Stimulated activated CD8-positive, alpha-beta memory T cell treated with anti-CD3 and anti-CD28 coated beads, Interleukin-12 subunit alpha, Interleukin-12 subunit beta, amount 100 ng/mL, for 4 hours (primary cell): Measurements from ENCODE around the gene JARID2.

Experiments
- DNase-seq: peaks from one replicate; pipeline ENCODE4 v3.0.0-alpha.2; 2020; ENCODE audit warnings: low read depth

JARID2 gene

DNA sequence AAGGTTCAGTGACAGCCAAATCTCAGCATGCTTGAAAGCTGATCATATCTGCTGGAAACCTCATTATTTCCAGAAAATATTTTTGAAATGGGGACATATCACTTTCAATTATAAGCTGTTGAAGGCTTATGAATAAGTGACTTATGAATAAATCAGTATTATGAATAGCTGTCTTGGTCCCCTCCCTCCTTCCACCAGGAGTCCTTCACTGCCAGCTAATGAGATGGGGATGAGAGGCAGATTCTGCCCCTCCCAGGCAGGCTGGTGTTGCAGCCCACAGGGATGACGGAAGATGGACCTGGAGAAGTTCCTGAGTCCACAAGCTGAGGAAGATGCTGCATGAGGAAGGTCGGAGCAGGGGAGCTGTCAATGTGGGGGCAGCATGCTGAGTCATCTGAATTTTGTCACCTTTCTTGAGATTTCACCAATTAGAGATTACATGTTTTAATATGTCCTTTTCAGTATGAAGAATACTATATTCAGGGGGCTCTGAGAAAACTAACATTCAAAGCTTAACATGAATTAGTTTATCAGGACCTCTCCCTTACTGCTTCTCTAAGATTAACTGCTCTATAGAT, 304.8 kb downstream of the JARID2 start:
- no peak for DNase-seq

GRCh38 chr6:15551262-15551661, 305.4 kb downstream of the JARID2 start:
- no peak for DNase-seq

DNA sequence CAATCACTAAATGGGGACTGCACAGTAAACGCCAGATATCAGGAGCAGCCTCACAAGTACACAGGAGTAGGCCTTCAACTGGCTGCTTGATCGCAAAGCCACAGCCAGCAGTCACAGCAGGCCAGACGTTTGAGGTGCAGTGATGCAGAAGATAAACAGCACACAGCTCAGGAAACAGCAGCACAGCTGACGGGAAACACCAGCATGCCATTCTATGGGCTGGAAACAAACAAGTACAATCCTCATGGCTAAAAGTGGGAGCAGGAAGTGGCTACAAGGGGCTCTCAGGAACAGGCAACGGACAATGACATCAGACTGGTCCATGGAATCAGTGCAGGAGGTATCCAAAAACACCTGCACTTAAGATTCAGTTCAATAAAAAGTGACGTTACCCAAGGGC, 305.9 kb downstream of the JARID2 start:
- no peak for DNase-seq

DNA sequence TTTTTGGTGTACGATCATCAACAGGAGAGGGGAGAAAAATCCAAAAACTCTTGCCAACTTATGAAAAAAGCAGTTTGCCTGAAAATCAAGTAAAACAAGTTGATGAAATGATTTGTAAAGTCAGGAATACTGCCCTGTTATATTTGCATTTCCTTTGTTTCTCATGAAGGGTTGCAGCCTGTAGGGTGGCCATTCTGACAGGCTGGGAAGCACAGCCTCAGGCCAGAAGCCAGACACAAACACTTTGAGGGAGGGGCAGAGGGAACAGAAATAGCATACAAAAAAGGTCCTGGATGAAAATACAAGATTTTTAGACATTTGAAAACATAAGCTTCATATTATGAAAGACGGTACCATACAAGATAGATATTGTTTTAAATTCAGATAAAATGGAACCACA, 307.2 kb downstream of the JARID2 start:
- no peak for DNase-seq

DNA sequence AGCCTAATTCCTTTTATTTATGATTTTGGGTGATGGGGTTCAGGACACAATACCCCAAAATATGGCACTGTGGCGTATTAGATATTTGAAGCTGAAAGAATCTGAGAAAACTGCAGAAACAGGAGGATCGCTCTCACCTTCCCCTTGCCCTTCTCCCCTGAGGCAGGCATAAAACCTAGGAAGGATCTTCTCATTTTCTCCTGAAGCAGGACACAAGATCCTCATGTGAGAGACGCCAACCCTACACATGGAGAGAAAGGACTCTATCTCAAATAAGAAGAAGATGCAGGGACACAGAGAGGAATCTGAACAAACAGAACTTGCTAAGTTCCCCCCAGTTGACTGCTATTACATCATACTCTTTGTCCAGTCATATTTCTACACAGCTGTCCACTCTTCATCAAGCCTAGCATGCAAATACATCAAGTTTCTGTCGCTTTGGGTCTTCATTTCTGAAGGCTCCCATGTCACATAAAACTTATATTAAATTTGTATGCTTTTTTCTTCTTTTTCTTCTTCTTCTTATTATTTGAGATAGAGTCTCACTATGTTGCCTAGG, 307.9 kb downstream of the JARID2 start:
- no peak for DNase-seq

DNA sequence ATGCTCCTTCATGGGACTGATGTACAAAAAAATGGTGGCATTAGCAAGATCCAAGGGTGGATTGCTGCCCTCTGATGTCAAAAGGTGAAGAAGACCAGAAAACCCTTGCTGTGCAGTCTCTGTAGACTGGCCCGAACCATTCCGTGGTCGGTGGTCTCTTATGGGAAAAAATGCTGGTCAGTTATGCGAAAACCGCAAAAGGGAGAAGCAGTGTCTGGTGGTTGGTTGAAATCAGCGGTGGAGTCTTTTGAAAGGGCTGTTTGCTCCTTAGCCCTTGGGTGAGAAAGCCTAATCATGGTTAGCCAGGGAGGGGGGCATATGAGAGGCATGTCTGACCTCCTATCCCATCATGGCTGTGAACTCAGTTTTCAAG, 308.8 kb downstream of the JARID2 start:
- no peak for DNase-seq

DNA sequence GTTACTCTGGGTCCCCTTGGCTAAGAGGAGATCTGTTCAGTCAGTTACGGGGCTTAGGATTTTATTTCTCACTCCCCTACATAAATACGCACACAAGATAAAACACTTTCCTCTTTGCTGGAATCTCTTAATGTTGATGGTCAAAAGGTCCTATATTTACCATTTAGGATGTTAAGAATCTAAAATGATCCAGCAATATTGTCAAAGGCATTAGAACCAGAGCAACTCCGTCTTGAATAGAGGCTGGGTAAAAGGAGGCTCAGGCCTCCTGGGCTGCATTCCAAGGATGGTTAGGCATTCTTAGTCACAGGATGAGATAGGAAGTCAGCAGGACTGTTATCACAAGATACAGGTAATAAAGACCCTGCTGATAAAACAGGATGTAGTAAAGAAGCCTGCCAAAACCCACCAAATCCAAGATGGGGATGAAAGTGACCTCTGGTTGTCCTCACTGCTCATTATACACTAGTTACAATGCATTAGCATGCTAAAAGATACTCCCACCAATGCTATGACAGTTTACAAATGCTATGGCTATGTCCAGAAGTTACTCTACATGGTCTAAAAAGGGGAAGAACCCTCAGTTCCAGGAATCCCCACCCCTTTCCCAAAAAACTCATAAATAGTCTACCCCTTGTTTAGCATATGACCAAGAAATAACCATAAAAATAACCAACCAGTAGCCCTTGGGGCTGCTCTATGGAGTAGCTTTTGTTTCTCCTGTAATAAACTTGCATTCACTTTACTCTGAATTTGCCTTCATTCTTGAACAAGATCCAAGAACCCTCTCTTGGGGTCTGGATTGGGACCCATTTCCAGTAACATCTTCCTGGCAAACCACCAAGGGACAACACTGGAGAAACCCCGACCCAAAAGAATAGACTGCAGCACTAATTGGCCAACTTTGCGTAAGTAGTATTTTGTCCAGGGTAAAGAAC, 309.5 kb downstream of the JARID2 start:
- no peak for DNase-seq

- no peak for DNase-seq
Measured at GRCh38 chr6:15556711-15557110, 310.8 kb downstream of the JARID2 start.

DNA sequence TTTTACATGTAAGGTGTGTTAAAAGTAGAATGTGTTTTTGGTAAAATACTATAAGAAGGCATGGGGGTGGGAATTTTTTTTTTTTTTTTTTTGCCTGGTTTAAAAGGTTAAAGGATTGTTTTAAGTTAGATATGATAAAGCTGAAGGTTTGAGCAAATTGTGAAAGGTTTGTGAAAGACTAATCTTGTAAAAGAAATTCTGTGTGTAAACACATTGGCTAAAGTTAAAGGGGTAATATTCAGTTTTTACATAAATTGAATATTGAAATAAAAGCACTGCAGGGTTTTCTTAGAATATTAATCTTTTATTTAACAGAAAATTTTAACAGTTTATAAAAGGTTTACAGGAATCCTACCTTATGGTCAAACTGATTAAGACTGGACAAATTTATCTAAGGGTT, 311.3 kb downstream of the JARID2 start:
- DNase-seq: no peak

DNA sequence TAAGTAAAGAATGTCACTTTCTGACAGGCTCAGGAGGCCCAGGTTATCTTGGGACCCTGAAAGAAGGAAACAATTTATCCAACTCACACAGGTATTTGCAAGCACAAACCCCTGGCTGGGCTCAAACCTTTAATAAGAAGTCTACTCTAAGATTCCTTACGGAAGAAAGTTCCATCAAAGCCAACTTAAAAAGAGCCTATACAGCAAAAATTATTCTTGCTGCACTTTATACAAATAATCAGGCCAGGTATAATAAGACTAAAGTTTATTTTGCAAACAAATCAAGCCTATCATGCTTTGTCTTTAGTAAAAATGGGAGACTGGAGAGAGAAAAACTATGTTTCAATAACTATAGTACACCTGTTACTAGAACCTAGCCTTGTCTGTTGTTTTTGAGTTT, 314.8 kb downstream of the JARID2 start:
- no peak for DNase-seq

DNA sequence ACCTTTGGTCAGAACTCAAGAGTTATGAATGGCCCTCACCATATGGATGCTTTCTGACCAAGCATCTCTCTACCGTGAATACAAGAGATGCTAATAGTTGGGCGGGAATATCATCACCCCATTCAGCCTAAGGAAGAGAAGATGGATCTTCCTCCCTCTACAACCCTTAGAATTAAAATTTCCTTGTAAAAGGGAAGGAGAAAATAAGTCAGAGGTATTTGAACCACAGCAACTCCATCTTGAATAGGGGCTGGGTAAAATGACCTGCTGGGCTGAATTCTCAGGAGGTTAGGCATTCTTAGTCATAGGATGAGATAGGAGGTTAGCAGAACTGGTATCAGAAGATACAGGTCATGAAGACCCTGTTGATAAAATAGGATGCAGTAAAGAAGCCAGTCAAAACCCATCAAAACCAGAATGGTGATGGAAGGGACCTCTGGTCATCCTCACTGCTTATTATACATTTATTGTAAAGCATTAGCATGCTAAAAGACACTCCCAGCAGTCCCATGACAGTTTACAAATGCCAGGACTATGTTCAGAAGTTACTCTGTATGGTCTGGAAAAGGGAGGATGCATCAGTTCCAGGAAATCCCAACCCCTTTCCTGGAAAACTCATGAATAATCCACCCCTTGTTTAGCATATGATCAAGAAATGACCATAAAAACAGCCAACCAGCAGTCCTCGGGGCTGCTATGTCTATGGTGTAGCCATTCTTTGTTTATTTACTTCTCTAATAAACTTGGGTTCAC, 315.8 kb downstream of the JARID2 start:
- no peak for DNase-seq

- DNase-seq: no peak
Measured at GRCh38 chr6:15562977-15563376, 317.1 kb downstream of the JARID2 start.

- DNase-seq: no peak
Measured at GRCh38 chr6:15569035-15569995, 323.4 kb downstream of the JARID2 start.

DNA sequence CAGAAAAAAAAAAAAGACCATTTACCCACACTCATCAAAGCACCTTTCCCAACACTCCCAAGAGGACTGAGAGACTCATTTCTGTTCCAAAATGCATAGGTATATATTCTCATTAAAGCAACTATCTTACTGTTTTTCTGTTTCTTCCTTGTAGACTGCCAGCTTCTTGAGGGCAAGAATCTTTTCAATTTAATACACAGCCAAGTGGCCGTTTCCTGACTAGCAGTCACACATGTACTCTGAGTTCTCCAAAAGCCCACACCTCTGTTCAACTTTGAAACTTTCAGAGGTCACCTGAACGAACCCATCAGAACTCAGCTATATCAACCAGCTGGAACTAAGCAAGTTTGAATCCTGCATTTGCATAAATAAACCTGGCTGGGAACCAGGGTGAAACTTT, 324.3 kb downstream of the JARID2 start:
- no peak for DNase-seq
